Measurements from ENCODE around the gene MTIF3.

MTIF3 gene

GRCh38 chr13:27450921-27451471 lies 632 bp upstream of the MTIF3 start:
- no peak for DNase-seq

- no peak for DNase-seq
Measured at GRCh38 chr13:27449081-27449603, 1.2 kb downstream of the MTIF3 start.

GRCh38 chr13:27448308-27448707 lies 2.1 kb downstream of the MTIF3 start:
- DNase-seq: no peak

- DNase-seq: no peak
Measured at GRCh38 chr13:27446986-27447583, 3.3 kb downstream of the MTIF3 start.

- DNase-seq: no peak
Measured at GRCh38 chr13:27442797-27443196, 7.6 kb downstream of the MTIF3 start.

- no peak for DNase-seq
Measured at GRCh38 chr13:27442071-27442647, 8.2 kb downstream of the MTIF3 start.

GRCh38 chr13:27440408-27440807 lies 10.0 kb downstream of the MTIF3 start:
- no peak for DNase-seq

- no peak for DNase-seq
Measured at GRCh38 chr13:27437126-27437525, 13.2 kb downstream of the MTIF3 start.

- no peak for DNase-seq
Measured at GRCh38 chr13:27432611-27433210, 17.7 kb downstream of the MTIF3 start.

GRCh38 chr13:27432180-27432579 lies 18.2 kb downstream of the MTIF3 start:
- DNase-seq: no peak

GRCh38 chr13:27428160-27428559 lies 22.2 kb downstream of the MTIF3 start:
- no peak for DNase-seq

- no peak for DNase-seq
Measured at GRCh38 chr13:27427641-27428040, 22.7 kb downstream of the MTIF3 start.

- DNase-seq: peak; percentile 67 to 79
Measured at GRCh38 chr13:27425918-27426630, 24.3 kb downstream of the MTIF3 start.

- DNase-seq: no peak
Measured at GRCh38 chr13:27425158-27425917, 25.0 kb downstream of the MTIF3 start.

- peak; percentile 72 to 81 for DNase-seq
Measured at GRCh38 chr13:27424246-27425157, 25.9 kb downstream of the MTIF3 start, which contains the start of gene GTF3A. TSS of gene GTF3A (plus strand) at chr13:27424619.

GRCh38 chr13:27423333-27423732 lies 27.0 kb downstream of the MTIF3 start:
- no peak for DNase-seq

GRCh38 chr13:27421101-27421871 lies 29.1 kb downstream of the MTIF3 start:
- DNase-seq: no peak

- DNase-seq: no peak
Measured at GRCh38 chr13:27419328-27419727, 31.0 kb downstream of the MTIF3 start.

- no peak for DNase-seq
Measured at GRCh38 chr13:27415116-27415515, 35.2 kb downstream of the MTIF3 start.

- no peak for DNase-seq
Measured at GRCh38 chr13:27411341-27411740, 39.0 kb downstream of the MTIF3 start.

GRCh38 chr13:27409013-27409412 lies 41.4 kb downstream of the MTIF3 start:
- DNase-seq: no peak

All from SHP77 (cell line).